ENCODE data around the gene TMCO4. TPM values are rescaled to one million over a fixed set of nuclear protein-coding genes. Genes with fewer than 3 reads are reported as not detected.
A peak's percentile ranks its signal among the peaks of the same experiment; 100 is the strongest.
"Not testable (repeated sequence)": the region's sequence is repeated elsewhere in the genome, so short reads cannot be mapped to it uniquely, and the experiment has no call there.

Gene TMCO4
- total RNA-seq (10 to 100 TPM; 23.2 to 55.0 (median 38.1) TPM), polyA plus RNA-seq (10 to 100 TPM; 28.3 to 44.3 (median 42.6) TPM)
- long read RNA-seq, donor 1, partial matches to known transcripts, result 0 of 2 reads
- long read RNA-seq, donor 1, other reads (novel, unspliced or antisense), result 0 of 2 reads
- long read RNA-seq, donor 2, result 0 reads
- long read RNA-seq, donor 3, result 0 reads
- long read RNA-seq, donor 4, partial matches to known transcripts, result 7 of 15 reads
- long read RNA-seq, donor 4, other reads (novel, unspliced or antisense), result 7 of 15 reads
- long read RNA-seq, donor 5, transcript TMCO4-201 (16 exons, 2,974 nt), result major isoform, 10 of 105 reads
- long read RNA-seq, donor 5, partial matches to known transcripts, result 11 of 105 reads
- long read RNA-seq, donor 5, other reads (novel, unspliced or antisense), result 84 of 105 reads
- long read RNA-seq, donor 6, partial matches to known transcripts, result 3 of 10 reads
- long read RNA-seq, donor 6, other reads (novel, unspliced or antisense), result 7 of 10 reads
- long read RNA-seq, donor 7, result 0 reads
- long read RNA-seq, donor 8, result 0 reads
- long read RNA-seq, donor 9, result 0 reads
- long read RNA-seq, donor 10, result 0 reads

GRCh38 chr1:19799230-19800075, at the start of gene TMCO4:
Gene TMCO4, minus strand, starts transcription at chr1:19799916. Its CDS starts 19,158 bp downstream, at chr1:19780758.
- DNase-seq, result peak; percentile 51 to 76 (median 68)
- H3K27me3 ChIP-seq, result no peaks in the 10 kb centered on the region
- WGBS, 4 donors, result 1 to 12% (median 3%) methylated on average over 7 to 69 of the region's 70 CpGs
- intact Hi-C loops (cut with DNase I), result no loop called here
- peak within 1 kb of the TSS; percentile 64 to 95 (median 79) for H3K27ac ChIP-seq
- peak within 1 kb of the TSS; percentile 28 to 92 (median 82) for H3K4me3 ChIP-seq
- no peaks in the 10 kb centered on the region for H3K36me3 ChIP-seq (replicated peaks in 1 of 2)
- no peaks in the 10 kb centered on the region for H3K9me3 ChIP-seq (replicated peaks in 1 of 3)
- TF ChIP-seq POLR2A (IDR thresholded peaks at IDR 0.05), result peak; percentile 27 to 56
- TF ChIP-seq, protein P1, sequence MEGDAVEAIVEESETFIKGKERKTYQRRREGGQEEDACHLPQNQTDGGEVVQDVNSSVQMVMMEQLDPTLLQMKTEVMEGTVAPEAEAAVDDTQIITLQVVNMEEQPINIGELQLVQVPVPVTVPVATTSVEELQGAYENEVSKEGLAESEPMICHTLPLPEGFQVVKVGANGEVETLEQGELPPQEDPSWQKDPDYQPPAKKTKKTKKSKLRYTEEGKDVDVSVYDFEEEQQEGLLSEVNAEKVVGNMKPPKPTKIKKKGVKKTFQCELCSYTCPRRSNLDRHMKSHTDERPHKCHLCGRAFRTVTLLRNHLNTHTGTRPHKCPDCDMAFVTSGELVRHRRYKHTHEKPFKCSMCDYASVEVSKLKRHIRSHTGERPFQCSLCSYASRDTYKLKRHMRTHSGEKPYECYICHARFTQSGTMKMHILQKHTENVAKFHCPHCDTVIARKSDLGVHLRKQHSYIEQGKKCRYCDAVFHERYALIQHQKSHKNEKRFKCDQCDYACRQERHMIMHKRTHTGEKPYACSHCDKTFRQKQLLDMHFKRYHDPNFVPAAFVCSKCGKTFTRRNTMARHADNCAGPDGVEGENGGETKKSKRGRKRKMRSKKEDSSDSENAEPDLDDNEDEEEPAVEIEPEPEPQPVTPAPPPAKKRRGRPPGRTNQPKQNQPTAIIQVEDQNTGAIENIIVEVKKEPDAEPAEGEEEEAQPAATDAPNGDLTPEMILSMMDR (IDR thresholded peaks at IDR 0.05), result peak in 5 of 6 experiments; percentile 34 to 58 (median 46)
- H3K4me1 ChIP-seq (replicated peaks in 1 of 2), result peaks cover 9% of the 10 kb centered on the region in 2 donors

DNA sequence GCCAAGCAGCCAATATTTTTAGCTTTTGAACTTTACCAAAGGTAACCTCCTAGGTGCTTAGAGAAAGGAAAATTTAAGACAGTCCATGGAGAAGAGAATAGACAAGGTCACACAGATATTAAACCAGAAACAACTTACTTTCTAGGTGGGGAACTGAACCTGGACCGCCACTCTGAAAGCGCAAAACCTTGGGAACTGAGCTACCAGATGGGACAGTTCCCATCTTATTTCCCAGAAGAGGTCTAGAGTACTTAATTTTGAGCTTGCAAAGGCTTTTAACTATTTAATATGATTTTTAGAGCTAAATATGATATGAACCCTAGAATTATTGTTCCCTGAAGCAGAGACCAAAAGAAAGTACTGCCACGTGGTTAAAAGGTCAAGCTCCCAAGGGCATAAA, 49.6 kb upstream of the TMCO4 start:
- DNase-seq; H3K9me3 ChIP-seq (replicated peaks in 1 of 3); H3K27me3 ChIP-seq; H3K36me3 ChIP-seq (replicated peaks in 1 of 2); intact Hi-C loops (cut with DNase I); H3K27ac ChIP-seq; H3K4me3 ChIP-seq: not testable (repeated sequence)
- WGBS, 4 donors, result 67 to 74% (median 68%) methylated on average over 3 of the region's 3 CpGs
- peaks cover 8 to 17% of the 10 kb centered on the region in 2 donors for H3K4me1 ChIP-seq (replicated peaks in 1 of 2)

- intact Hi-C loops (cut with DNase I); H3K36me3 ChIP-seq (replicated peaks in 1 of 2); H3K27ac ChIP-seq; DNase-seq; H3K9me3 ChIP-seq (replicated peaks in 1 of 3); H3K4me3 ChIP-seq; H3K27me3 ChIP-seq: not testable (repeated sequence)
- WGBS, 4 donors, result 73 to 87% (median 78%) methylated on average over 9 of the region's 9 CpGs
- H3K4me1 ChIP-seq (replicated peaks in 1 of 2), result peaks cover 8 to 17% of the 10 kb centered on the region in 2 donors
Observed at GRCh38 chr1:19847334-19847733, 47.6 kb upstream of the TMCO4 start.

DNA sequence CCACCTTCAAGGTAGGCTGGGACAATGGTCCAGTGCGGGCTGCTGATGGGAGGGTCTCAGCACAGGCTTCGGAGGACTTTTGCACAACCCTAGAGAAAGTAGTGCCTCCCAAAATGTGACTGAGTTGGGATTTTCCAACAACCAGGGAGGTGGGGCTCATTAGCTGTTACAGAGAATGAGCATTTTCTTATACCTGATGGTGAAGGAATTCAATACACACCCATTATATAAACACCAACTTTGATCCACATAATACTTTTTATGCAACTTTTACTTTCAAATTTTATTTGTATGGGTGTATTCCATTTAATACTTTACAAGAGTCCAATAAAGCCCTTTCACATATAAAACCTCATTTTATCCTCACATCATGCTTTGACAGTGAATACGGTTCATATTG, 46.6 kb upstream of the TMCO4 start:
- H3K4me1 ChIP-seq (replicated peaks in 1 of 2), result peaks cover 8 to 17% of the 10 kb centered on the region in 2 donors
- no peaks in the 10 kb centered on the region for H3K9me3 ChIP-seq (replicated peaks in 1 of 3)
- intact Hi-C loops (cut with DNase I), result no loop called here
- peak overlapping the region in 1 of 5 donors; percentile 11 for H3K27ac ChIP-seq
- no peaks in the 10 kb centered on the region for H3K27me3 ChIP-seq
- no peak for DNase-seq
- no peak overlapping the region for H3K4me3 ChIP-seq
- 91 to 99% (median 96%) methylated on average over 3 of the region's 3 CpGs for WGBS, 4 donors
- no peak for TF ChIP-seq POLR2A (IDR thresholded peaks at IDR 0.05)
- TF ChIP-seq, protein P1 (IDR thresholded peaks at IDR 0.05), result no peak
- no peaks in the 10 kb centered on the region for H3K36me3 ChIP-seq (replicated peaks in 1 of 2)

DNA sequence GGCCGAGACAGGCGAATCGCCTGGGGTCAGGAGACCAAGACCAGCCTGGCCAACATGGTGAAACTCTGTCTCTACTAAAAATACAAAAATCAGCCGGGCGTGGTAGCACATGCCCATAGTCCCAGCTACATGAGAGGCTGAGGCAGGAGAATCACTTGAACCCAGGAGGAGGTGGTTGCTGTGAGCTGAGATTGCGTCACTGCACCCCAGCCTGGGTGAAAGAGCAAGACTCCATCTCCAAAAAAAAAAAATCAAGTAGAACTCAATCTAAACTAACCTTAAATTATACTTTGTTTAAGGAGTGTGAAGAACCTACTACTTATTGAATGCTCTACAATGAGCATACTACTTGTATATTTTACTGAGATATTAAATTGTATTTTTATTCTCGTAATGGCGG, 45.8 kb upstream of the TMCO4 start:
- TF ChIP-seq POLR2A (IDR thresholded peaks at IDR 0.05), result no peak
- TF ChIP-seq, protein P1 (IDR thresholded peaks at IDR 0.05), result no peak
- Histone ChIP-seq H3K9me3 (replicated peaks in 1 of 3) (no peaks in the 10 kb centered on the region), H3K27me3 (no peaks in the 10 kb centered on the region), H3K27ac (peak overlapping the region; percentile 23 to 82 (median 62)), H3K36me3 (replicated peaks in 1 of 2) (no peaks in the 10 kb centered on the region), H3K4me3 (no peak overlapping the region), H3K4me1 (replicated peaks in 1 of 2) (peaks cover 8 to 17% of the 10 kb centered on the region in 2 donors)
- intact Hi-C loops (cut with DNase I), result no loop called here
- 63 to 78% (median 67%) methylated on average over 8 of the region's 8 CpGs for WGBS, 4 donors
- no peak for DNase-seq
